HEK293 (cell line): ENCODE measurements around the gene EMC9.

Experiments
- FEZF1 ChIP-seq: fragments of 450-650 bp; formaldehyde crosslinking; IDR thresholded peaks from 2 replicates; pipeline ENCODE4 v1.5.1; 2016; ENCODE audit warnings: missing biosample characterization, missing genetic modification characterization
- GFI1B ChIP-seq: fragments of 450-650 bp; formaldehyde crosslinking; IDR thresholded peaks from 2 replicates; pipeline ENCODE4 v1.5.1; 2016; ENCODE audit warnings: missing biosample characterization, missing genetic modification characterization
- GLI2 ChIP-seq: fragments of 450-650 bp; formaldehyde crosslinking; IDR thresholded peaks from 2 replicates; pipeline ENCODE4; 2017; ENCODE audit warnings: missing biosample characterization, missing genetic modification characterization, low read depth, borderline replicate concordance
- GLI4 ChIP-seq: fragments of 450-650 bp; formaldehyde crosslinking; IDR thresholded peaks from 2 replicates; pipeline ENCODE4 v1.5.1; 2016; ENCODE audit warnings: missing biosample characterization, missing genetic modification characterization
- HOXA7 ChIP-seq: sonication (generic); formaldehyde crosslinking; IDR thresholded peaks from 2 replicates; pipeline ENCODE4 v1.8.1; 2022; ENCODE audit warnings: missing genetic modification reagents, borderline replicate concordance
- IKZF3 ChIP-seq: fragments of 450-650 bp; IDR thresholded peaks from 2 replicates; pipeline ENCODE4 v1.5.0; 2018; ENCODE audit warnings: missing biosample characterization, mild to moderate bottlenecking, missing genetic modification characterization, moderate library complexity
- KLF10 ChIP-seq: fragments of 450-650 bp; IDR thresholded peaks from 2 replicates; pipeline ENCODE4 v1.5.1; 2018; ENCODE audit warnings: missing biosample characterization, mild to moderate bottlenecking, missing genetic modification characterization
- PRDM4 ChIP-seq: fragments of 450-650 bp; formaldehyde crosslinking; IDR thresholded peaks from 2 replicates; pipeline ENCODE4 v1.5.1; 2017; ENCODE audit warnings: missing biosample characterization, missing genetic modification characterization
- ZBTB1 ChIP-seq: fragments of 450-650 bp; formaldehyde crosslinking; IDR thresholded peaks from 2 replicates; pipeline ENCODE4 v1.5.1; 2016; ENCODE audit warnings: missing biosample characterization, missing genetic modification characterization
- ZBTB21 ChIP-seq: fragments of 450-650 bp; formaldehyde crosslinking; IDR thresholded peaks from 2 replicates; pipeline ENCODE4 v1.5.1; 2017; ENCODE audit warnings: missing biosample characterization, missing genetic modification characterization
- ZBTB8A ChIP-seq: fragments of 450-650 bp; formaldehyde crosslinking; IDR thresholded peaks from 2 replicates; pipeline ENCODE4 v1.5.1; 2016; ENCODE audit warnings: missing biosample characterization, missing genetic modification characterization
- ZFP69B ChIP-seq: fragments of 450-650 bp; formaldehyde crosslinking; IDR thresholded peaks from 2 replicates; pipeline ENCODE4 v1.5.1; 2016; ENCODE audit warnings: missing biosample characterization, missing genetic modification characterization
- ZNF112 ChIP-seq: fragments of 450-650 bp; formaldehyde crosslinking; IDR thresholded peaks from 2 replicates; pipeline ENCODE4 v1.5.0; 2017; ENCODE audit warnings: missing biosample characterization, missing genetic modification characterization
- ZNF18 ChIP-seq: fragments of 450-650 bp; formaldehyde crosslinking; IDR thresholded peaks from 2 replicates; pipeline ENCODE4 v1.5.1; 2016; ENCODE audit warnings: missing biosample characterization, missing genetic modification characterization
- ZNF184 ChIP-seq: fragments of 450-650 bp; IDR thresholded peaks from 2 replicates; pipeline ENCODE4 v1.5.1; 2018; ENCODE audit warnings: missing biosample characterization, mild to moderate bottlenecking, missing genetic modification characterization
- ZNF202 ChIP-seq: fragments of 450-650 bp; formaldehyde crosslinking; IDR thresholded peaks from 2 replicates; pipeline ENCODE4 v1.5.1; 2016; ENCODE audit warnings: missing biosample characterization, missing genetic modification characterization, borderline replicate concordance
- ZNF211 ChIP-seq: fragments of 450-650 bp; formaldehyde crosslinking; IDR thresholded peaks from 2 replicates; pipeline ENCODE4 v1.5.1; 2016; ENCODE audit warnings: low read depth, missing biosample characterization, missing genetic modification characterization
- ZNF214 ChIP-seq: fragments of 450-650 bp; formaldehyde crosslinking; IDR thresholded peaks from 2 replicates; pipeline ENCODE4 v1.5.1; 2017; ENCODE audit warnings: missing biosample characterization, mild to moderate bottlenecking, missing genetic modification characterization, borderline replicate concordance
- ZNF248 ChIP-seq: fragments of 450-650 bp; formaldehyde crosslinking; IDR thresholded peaks from 2 replicates; pipeline ENCODE4 v1.5.1; 2017; ENCODE audit warnings: missing biosample characterization, missing genetic modification characterization
- ZNF266 ChIP-seq: fragments of 450-650 bp; formaldehyde crosslinking; IDR thresholded peaks from 2 replicates; pipeline ENCODE4 v1.5.1; 2016; ENCODE audit warnings: missing biosample characterization, missing genetic modification characterization, low read depth
- ZNF391 ChIP-seq: fragments of 450-650 bp; formaldehyde crosslinking; IDR thresholded peaks from 2 replicates; pipeline ENCODE4 v1.5.1; 2016; ENCODE audit warnings: low read depth, missing biosample characterization, missing genetic modification characterization, borderline replicate concordance
- ZNF423 ChIP-seq: fragments of 450-650 bp; formaldehyde crosslinking; IDR thresholded peaks from 2 replicates; pipeline ENCODE4 v1.5.1; 2016; ENCODE audit warnings: missing biosample characterization, missing genetic modification characterization
- ZNF473 ChIP-seq: fragments of 450-650 bp; formaldehyde crosslinking; IDR thresholded peaks from 2 replicates; pipeline ENCODE4 v1.5.1; 2017; ENCODE audit warnings: missing biosample characterization, missing genetic modification characterization
- ZNF48 ChIP-seq: fragments of 450-650 bp; formaldehyde crosslinking; IDR thresholded peaks from 2 replicates; pipeline ENCODE4 v1.5.1; 2016; ENCODE audit warnings: missing biosample characterization, missing genetic modification characterization
- ZNF488 ChIP-seq: fragments of 450-650 bp; formaldehyde crosslinking; IDR thresholded peaks from 2 replicates; pipeline ENCODE4 v1.5.1; 2016; ENCODE audit warnings: missing biosample characterization, missing genetic modification characterization
- ZNF510 ChIP-seq: fragments of 450-650 bp; formaldehyde crosslinking; IDR thresholded peaks from 2 replicates; pipeline ENCODE4 v1.5.1; 2018; ENCODE audit warnings: mild to moderate bottlenecking, missing genetic modification characterization, missing biosample characterization; ENCODE audit not compliant: insufficient replicate concordance
- ZNF600 ChIP-seq: fragments of 450-650 bp; formaldehyde crosslinking; IDR thresholded peaks from 2 replicates; pipeline ENCODE4 v1.5.1; 2016; ENCODE audit warnings: missing biosample characterization, missing genetic modification characterization
- ZSCAN5A ChIP-seq: fragments of 450-650 bp; formaldehyde crosslinking; IDR thresholded peaks from 2 replicates; pipeline ENCODE4 v1.5.1; 2016; ENCODE audit warnings: missing biosample characterization, missing genetic modification characterization
- TF ChIP-seq, protein P1 (sequence below): fragments of 450-650 bp; formaldehyde crosslinking; IDR thresholded peaks from 2 replicates; pipeline ENCODE4 v1.5.1; 2016; ENCODE audit warnings: missing biosample characterization, missing genetic modification characterization
- TF ChIP-seq, protein P2 (sequence below): fragments of 450-650 bp; formaldehyde crosslinking; IDR thresholded peaks from 2 replicates; pipeline ENCODE4 v1.5.1; 2016; ENCODE audit warnings: missing biosample characterization, missing genetic modification characterization

EMC9 gene

DNA sequence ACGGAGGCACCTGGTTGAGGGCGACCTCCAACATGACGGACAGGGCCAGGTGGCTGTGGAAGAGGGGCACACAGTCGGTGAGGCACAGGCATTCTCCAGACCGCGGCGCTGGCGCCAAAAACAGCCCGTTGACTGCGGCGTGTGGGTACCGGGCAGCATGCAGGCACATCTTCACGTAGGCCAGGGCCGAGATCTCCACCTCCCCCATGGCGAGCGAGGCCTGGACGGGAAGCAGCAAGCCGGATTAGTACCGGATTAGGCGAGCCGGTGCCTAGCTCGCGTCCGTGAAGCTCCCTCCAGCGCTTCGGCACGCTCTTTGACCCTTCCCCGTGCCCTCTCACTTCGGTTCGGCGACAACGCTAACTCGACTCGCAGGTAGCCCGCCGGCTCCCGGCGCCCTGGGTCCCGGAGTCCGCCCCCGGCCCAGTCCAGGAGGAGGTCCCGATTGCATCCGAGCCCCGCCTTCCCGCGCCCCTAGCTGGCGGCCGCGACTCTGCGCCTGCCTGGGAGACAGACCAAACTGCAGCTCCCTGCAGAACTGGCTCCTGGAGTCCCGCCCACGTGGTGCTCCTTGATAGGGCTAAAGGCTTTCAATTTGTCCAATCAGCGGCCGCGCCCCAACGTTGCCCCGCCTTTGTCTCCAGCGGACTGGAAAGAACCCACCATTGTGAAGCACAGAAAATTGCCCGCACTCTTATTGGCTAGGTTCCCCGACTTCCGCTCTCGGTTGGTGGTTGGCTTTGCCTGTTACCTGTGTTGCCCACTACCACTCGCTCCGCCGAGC lies at the start of gene EMC9 (continued):
- no peak for TF ChIP-seq ZNF202
- peak; percentile 32 for TF ChIP-seq KLF10 (tag by site-specific recombination)
- TF ChIP-seq GFI1B (tag by site-specific recombination): no peak
- peak; percentile 75; the same call in 1 of the 2 replicates for TF ChIP-seq ZSCAN5A
- TF ChIP-seq ZBTB8A: no peak; the same call in none of the 2 replicates
- TF ChIP-seq FEZF1 (tag by site-specific recombination): no peak
- TF ChIP-seq ZNF211: no peak
- TF ChIP-seq GLI4: 0 out of 2 replicates have a peak, but pooled peaks have one; percentile 78
- no peak for TF ChIP-seq IKZF3 (tag by site-specific recombination)
- TF ChIP-seq ZNF423: 0 out of 2 replicates have a peak, but pooled peaks have one; percentile 18
- peak; percentile 13; the same call in 1 of the 2 replicates for TF ChIP-seq ZFP69B (tag by site-specific recombination)
- no peak for TF ChIP-seq ZNF473
- TF ChIP-seq ZBTB1 (tag by site-specific recombination): no peak
- TF ChIP-seq ZNF112 (tag by site-specific recombination): no peak
- no peak for TF ChIP-seq ZNF248
- TF ChIP-seq ZNF266 (tag by site-specific recombination): no peak
- TF ChIP-seq ZNF600 (tag by site-specific recombination): peak; percentile 84
- no peak for TF ChIP-seq ZNF488
- no peak for TF ChIP-seq ZNF510 (tag by site-specific recombination)
- TF ChIP-seq, protein P1, sequence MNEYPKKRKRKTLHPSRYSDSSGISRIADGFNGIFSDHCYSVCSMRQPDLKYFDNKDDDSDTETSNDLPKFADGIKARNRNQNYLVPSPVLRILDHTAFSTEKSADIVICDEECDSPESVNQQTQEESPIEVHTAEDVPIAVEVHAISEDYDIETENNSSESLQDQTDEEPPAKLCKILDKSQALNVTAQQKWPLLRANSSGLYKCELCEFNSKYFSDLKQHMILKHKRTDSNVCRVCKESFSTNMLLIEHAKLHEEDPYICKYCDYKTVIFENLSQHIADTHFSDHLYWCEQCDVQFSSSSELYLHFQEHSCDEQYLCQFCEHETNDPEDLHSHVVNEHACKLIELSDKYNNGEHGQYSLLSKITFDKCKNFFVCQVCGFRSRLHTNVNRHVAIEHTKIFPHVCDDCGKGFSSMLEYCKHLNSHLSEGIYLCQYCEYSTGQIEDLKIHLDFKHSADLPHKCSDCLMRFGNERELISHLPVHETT (tag by site-specific recombination): peak; percentile 73; the same call in 1 of the 2 replicates
- TF ChIP-seq ZNF391 (tag by site-specific recombination): peak; percentile 92; the same call in 1 of the 2 replicates
- no peak for TF ChIP-seq HOXA7 (CRISPR knock-in tag)
- TF ChIP-seq ZNF48: no peak
- TF ChIP-seq ZNF214 (tag by site-specific recombination): no peak
- TF ChIP-seq ZNF184 (tag by site-specific recombination): no peak
- peak; percentile 19; the same call in 1 of the 2 replicates for TF ChIP-seq ZNF18
- TF ChIP-seq, protein P2, sequence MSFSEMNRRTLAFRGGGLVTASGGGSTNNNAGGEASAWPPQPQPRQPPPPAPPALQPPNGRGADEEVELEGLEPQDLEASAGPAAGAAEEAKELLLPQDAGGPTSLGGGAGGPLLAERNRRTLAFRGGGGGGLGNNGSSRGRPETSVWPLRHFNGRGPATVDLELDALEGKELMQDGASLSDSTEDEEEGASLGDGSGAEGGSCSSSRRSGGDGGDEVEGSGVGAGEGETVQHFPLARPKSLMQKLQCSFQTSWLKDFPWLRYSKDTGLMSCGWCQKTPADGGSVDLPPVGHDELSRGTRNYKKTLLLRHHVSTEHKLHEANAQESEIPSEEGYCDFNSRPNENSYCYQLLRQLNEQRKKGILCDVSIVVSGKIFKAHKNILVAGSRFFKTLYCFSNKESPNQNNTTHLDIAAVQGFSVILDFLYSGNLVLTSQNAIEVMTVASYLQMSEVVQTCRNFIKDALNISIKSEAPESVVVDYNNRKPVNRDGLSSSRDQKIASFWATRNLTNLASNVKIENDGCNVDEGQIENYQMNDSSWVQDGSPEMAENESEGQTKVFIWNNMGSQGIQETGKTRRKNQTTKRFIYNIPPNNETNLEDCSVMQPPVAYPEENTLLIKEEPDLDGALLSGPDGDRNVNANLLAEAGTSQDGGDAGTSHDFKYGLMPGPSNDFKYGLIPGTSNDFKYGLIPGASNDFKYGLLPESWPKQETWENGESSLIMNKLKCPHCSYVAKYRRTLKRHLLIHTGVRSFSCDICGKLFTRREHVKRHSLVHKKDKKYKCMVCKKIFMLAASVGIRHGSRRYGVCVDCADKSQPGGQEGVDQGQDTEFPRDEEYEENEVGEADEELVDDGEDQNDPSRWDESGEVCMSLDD (tag by site-specific recombination): peak; percentile 60; the same call in 1 of the 2 replicates
- TF ChIP-seq PRDM4 (tag by site-specific recombination): no peak
- no peak for TF ChIP-seq ZBTB21 (tag by site-specific recombination)
- TF ChIP-seq GLI2 (tag by site-specific recombination): no peak
